Esophagus squamous epithelium (tissue), 4 donors: ENCODE data around the gene TMEM98.

ENCODE experiments used
- CTCF ChIP-seq, 6 experiments: fragments of 450-650 bp in 4 of 6; fragments of 200-600 bp in 2 of 6; sonication (generic) in 2 of 6; IDR thresholded peaks; one replicate each; pipeline ENCODE4 v1.5.1; 2016 to 2019; ENCODE audit warnings: antibody characterized with exemption in 6 of 6, mild to moderate bottlenecking in 4 of 6, moderate library complexity in 4 of 6
- POLR2A ChIP-seq, 4 donors: fragments of 450-650 bp; IDR thresholded peaks; one replicate each; pipeline ENCODE4 v1.6.1; 2017; ENCODE audit warnings: antibody characterized with exemption in 4 of 4, mild to moderate bottlenecking in 4 of 4, moderate library complexity in 3 of 4

DNA sequence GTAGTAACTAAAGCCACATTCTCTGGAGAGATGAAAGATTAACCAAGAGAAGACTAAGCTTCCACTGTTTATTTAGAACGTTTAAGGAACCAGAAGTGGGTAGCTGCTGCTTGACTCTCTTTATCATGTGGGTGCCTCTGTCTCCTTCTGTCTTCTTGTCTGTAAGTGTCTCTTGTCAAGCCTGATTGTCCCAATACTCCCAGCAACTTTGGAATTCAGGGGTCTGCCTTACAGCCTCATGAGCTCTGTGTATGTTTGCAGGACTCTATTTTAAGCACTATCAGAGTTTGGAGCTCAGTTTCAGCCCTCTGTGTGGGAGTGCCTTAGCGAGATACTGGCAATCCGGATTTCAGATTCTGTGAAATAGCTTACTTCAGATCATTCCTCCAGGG is 34.4 kb downstream of the TMEM98 start:
- no peak for TF ChIP-seq CTCF (IDR thresholded peaks at IDR 0.05)
- no peak for TF ChIP-seq POLR2A (IDR thresholded peaks at IDR 0.05)
